Type B pancreatic cell (in vitro differentiated cells): ENCODE results near the gene NTM. TPM values are rescaled to one million over a fixed set of nuclear protein-coding genes. Genes with fewer than 3 reads are reported as not detected.

Experiments used
- DNase-seq: peaks from one replicate; pipeline ENCODE4 v3.0.0; 2021; ENCODE audit warnings: mixed read lengths; ENCODE audit not compliant: unreplicated experiment; ENCODE audit errors: extremely low spot score
- H3K27ac Mint-ChIP-seq: 2 replicates; pipeline ENCODE4 v1.8.0; 2021; ENCODE audit warnings: mild to moderate bottlenecking, mixed read lengths
- H3K27me3 Mint-ChIP-seq: 2 replicates; pipeline ENCODE4 v1.8.0; 2021; ENCODE audit warnings: mixed read lengths
- H3K36me3 Mint-ChIP-seq: 2 replicates; pipeline ENCODE4 v1.8.0; 2021; ENCODE audit warnings: mixed read lengths
- H3K4me1 Mint-ChIP-seq: one replicate; pipeline ENCODE4 v1.8.0; 2021; ENCODE audit warnings: mixed read lengths; ENCODE audit not compliant: unreplicated experiment
- H3K4me3 Mint-ChIP-seq: 2 replicates; pipeline ENCODE4 v1.8.0; 2021; ENCODE audit warnings: mild to moderate bottlenecking, mixed read lengths
- H3K9me3 Mint-ChIP-seq: 2 replicates; pipeline ENCODE4 v1.8.0; 2021; ENCODE audit warnings: mixed read lengths
- CTCF ChIP-seq: fragments of 200-600 bp; sonication (generic); conservative IDR thresholded peaks from 2 replicates; pipeline ENCODE4 v1.5.0; 2021; ENCODE audit warnings: antibody characterized with exemption, mild to moderate bottlenecking
- total RNA-seq: library from RNA; stranded (reverse); gene quantifications from 2 replicates; pipeline ENCODE4 v1.2.1, GENCODE V29; 2021; ENCODE audit warnings: low replicate concordance

The NTM gene
- total RNA-seq, 1 donor from 2014 or later = 19.2 TPM

- Mint-ChIP-seq H3K36me3 (no peaks in the 10 kb centered on the region), H3K27ac (no peak overlapping the region), H3K4me1 (peaks cover 15% of the 10 kb centered on the region), H3K9me3 (no peaks in the 10 kb centered on the region), H3K27me3 (peaks cover 60% of the 10 kb centered on the region), H3K4me3 (no peak overlapping the region)
- no peak for TF ChIP-seq CTCF
- DNase-seq = no peak
Observed at GRCh38 chr11:132037467-132037862, 667.0 kb downstream of the NTM start.

- Mint-ChIP-seq H3K9me3 (no peaks in the 10 kb centered on the region), H3K27me3 (peaks cover 56% of the 10 kb centered on the region), H3K4me1 (peaks cover 15% of the 10 kb centered on the region), H3K36me3 (no peaks in the 10 kb centered on the region), H3K27ac (no peak overlapping the region), H3K4me3 (no peak overlapping the region)
- TF ChIP-seq CTCF = no peak
- DNase-seq = no peak
Observed at GRCh38 chr11:132037956-132038355, 667.5 kb downstream of the NTM start.

GRCh38 chr11:132039521-132039920 lies 669.1 kb downstream of the NTM start:
- H3K27me3 Mint-ChIP-seq = peaks cover 45% of the 10 kb centered on the region
- H3K36me3 Mint-ChIP-seq = no peaks in the 10 kb centered on the region
- TF ChIP-seq CTCF = no peak
- no peak overlapping the region for H3K27ac Mint-ChIP-seq
- no peak for DNase-seq
- H3K4me3 Mint-ChIP-seq = no peak overlapping the region
- H3K9me3 Mint-ChIP-seq = no peaks in the 10 kb centered on the region
- peaks cover 15% of the 10 kb centered on the region for H3K4me1 Mint-ChIP-seq

GRCh38 chr11:132042296-132042695 lies 671.9 kb downstream of the NTM start:
- TF ChIP-seq CTCF = no peak
- DNase-seq = no peak
- no peak overlapping the region for H3K27ac Mint-ChIP-seq
- peaks cover 34% of the 10 kb centered on the region for H3K27me3 Mint-ChIP-seq
- no peak overlapping the region for H3K4me3 Mint-ChIP-seq
- H3K9me3 Mint-ChIP-seq = no peaks in the 10 kb centered on the region
- peaks cover 16% of the 10 kb centered on the region for H3K4me1 Mint-ChIP-seq
- H3K36me3 Mint-ChIP-seq = no peaks in the 10 kb centered on the region

- Mint-ChIP-seq H3K36me3 (no peaks in the 10 kb centered on the region), H3K4me3 (no peak overlapping the region), H3K27ac (no peak overlapping the region), H3K27me3 (peaks cover 25% of the 10 kb centered on the region), H3K4me1 (peaks cover 28% of the 10 kb centered on the region), H3K9me3 (no peaks in the 10 kb centered on the region)
- no peak for TF ChIP-seq CTCF
- no peak for DNase-seq
Observed at GRCh38 chr11:132043714-132044113, 673.3 kb downstream of the NTM start.

- TF ChIP-seq CTCF = no peak
- Mint-ChIP-seq H3K27ac (no peak overlapping the region), H3K9me3 (no peaks in the 10 kb centered on the region), H3K27me3 (peaks cover 25% of the 10 kb centered on the region), H3K36me3 (no peaks in the 10 kb centered on the region), H3K4me1 (peaks cover 31% of the 10 kb centered on the region), H3K4me3 (no peak overlapping the region)
- DNase-seq = no peak
Observed at GRCh38 chr11:132045107-132045506, 674.7 kb downstream of the NTM start.
